Jurkat, Clone E6-1 (cell line): ENCODE data around the gene IER3.

Source experiments
- DNase-seq: peaks from one replicate; pipeline ENCODE4 v3.0.0-alpha.2; 2011; ENCODE audit warnings: low read depth, low spot score
- H3K4me3 ChIP-seq: 2 replicates; pipeline ENCODE4 v1.5.1; 2011; ENCODE audit warnings: mild to moderate bottlenecking, low read length, control low read depth, moderate library complexity

IER3 gene

GRCh38 chr6:30752157-30752927 is 8.0 kb upstream of the IER3 start:
- DNase-seq, result no peak
- H3K4me3 ChIP-seq, result no peak overlapping the region

DNA sequence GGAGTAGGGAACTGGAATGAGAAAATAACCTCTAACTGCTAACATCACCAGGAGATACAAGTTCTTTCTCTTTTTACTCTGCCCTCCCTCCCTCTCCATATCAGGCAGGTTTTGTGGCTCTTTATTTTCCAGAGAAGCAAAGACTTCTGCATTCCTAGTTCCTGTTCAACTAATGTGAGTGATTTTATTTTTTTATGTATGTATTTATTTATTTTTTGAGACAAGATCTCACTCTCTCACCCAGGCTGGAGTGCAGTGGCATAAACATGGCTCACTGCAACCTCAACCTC is 6.0 kb upstream of the IER3 start:
- no peak overlapping the region for H3K4me3 ChIP-seq
- no peak for DNase-seq

GRCh38 chr6:30749554-30750378 is 5.4 kb upstream of the IER3 start:
- no peak for DNase-seq
- H3K4me3 ChIP-seq, result no peak overlapping the region

DNA sequence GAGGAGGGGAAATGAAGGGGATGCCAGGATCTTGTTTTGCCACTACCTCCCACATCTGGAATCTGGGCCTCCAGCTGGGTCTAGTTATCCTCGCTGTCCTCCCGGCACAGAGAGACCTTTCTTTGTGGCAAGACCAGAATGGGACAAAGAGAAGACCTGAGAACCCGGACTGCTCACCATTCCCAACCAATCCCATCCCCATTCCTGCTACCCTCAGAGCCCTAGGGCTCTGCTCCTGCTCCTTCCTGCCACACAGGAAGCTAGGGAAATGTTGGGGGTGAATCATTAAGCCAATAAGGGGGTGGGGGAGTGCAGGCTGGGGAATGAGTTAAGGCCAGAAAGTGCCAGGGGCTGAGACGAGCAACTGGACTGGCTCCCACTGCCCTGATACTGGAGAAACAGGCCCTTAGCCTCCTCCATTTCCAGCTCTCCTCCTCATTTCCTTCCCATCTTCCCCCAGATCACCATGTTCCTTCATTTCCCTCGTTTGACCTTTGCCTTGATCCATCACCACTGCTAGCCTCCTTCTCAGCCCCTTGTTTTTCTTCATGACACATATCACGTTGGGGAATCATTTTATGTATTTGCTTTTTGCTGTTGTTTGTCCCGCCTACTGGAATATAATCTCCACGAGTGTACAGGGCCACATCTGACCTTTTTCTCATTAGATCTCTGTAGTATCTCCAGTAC is 4.6 kb upstream of the IER3 start:
- H3K4me3 ChIP-seq, result no peak overlapping the region
- no peak for DNase-seq

DNA sequence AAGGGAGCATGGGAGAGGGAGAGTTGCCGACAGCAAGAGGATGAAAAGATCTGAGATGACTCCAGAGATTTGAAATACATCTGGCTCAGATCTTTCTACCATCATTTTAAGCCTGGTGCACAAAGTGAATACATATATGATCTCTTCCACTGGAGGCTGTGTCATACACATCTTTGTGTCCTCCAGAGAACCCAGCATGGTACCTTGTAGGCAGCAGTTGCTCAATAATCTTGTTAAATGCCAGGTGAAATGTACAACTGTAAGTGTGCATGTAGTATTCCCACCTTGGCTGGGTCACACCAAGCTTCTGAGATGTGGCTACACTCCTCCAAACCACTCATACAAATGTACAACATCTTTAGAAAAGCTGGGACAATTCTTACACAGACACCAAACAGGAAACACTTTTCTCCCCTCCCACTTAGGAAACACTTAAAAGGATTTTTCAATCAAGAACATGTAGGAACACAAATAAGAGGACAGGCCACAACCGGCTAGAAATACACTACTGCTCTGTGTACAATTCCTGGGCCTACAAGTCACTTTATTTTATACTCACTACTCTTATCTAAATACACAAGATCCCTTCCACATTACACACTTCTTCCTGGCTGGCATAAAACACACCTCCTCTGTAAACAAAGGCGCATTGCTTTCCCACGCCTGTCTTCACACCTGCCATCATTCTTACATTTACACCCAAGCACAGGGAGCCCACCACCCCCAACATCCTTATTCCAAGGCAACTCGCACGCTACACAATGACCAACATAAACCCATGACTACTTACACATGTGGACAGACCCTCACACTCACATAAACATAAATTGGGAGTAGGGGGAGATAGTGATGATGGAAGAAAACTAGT is 3.8 kb upstream of the IER3 start:
- H3K4me3 ChIP-seq, result no peak overlapping the region
- DNase-seq, result no peak

GRCh38 chr6:30747300-30747687 is 2.9 kb upstream of the IER3 start:
- DNase-seq, result no peak
- no peak overlapping the region for H3K4me3 ChIP-seq

DNA sequence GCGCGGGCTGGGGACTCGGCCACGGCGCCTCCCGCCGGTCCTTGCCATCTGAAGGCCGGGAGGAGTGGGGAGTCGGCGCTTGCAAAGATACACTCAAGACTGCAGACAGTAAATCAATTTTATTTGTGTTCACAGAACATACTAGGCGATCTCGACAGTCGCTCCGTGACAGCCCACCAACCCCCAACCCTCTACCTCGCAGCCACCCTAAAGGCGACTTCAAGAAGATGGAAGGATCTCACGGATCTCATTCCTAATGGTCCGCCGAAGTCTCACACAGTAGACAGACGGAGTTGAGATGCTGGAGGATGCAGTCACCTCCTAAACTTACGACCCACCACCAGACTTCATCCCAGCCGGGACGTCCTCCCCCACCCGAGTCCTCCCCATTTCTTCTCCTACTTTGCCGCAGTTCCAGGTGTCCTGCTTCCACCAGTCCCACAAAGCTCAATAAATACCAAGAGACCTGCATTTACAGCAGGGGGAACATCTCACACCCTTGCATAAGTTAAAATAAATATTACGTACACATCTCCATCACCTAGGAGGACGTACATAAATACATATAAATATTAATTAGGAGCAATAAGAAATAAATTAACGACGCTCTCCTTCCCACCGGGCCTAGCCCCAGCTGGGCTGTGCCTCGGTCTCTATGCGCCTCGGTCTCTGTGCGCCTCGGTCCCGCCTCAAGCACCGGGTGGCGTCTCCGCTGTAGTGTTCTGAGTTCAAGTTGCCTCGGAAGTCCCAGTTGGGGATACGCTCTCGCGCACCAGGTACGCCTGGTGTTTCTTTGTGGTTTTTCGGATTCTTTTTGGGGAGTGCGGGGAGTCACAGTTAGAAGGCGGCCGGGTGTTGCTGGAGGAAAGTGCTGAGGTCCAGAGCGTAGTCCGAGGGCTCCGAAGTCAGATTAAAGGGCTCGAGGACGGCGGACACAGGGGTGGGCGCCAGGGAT is 971 bp downstream of the IER3 start:
- H3K4me3 ChIP-seq, result peak overlapping the region; percentile 67
- no peak for DNase-seq

DNA sequence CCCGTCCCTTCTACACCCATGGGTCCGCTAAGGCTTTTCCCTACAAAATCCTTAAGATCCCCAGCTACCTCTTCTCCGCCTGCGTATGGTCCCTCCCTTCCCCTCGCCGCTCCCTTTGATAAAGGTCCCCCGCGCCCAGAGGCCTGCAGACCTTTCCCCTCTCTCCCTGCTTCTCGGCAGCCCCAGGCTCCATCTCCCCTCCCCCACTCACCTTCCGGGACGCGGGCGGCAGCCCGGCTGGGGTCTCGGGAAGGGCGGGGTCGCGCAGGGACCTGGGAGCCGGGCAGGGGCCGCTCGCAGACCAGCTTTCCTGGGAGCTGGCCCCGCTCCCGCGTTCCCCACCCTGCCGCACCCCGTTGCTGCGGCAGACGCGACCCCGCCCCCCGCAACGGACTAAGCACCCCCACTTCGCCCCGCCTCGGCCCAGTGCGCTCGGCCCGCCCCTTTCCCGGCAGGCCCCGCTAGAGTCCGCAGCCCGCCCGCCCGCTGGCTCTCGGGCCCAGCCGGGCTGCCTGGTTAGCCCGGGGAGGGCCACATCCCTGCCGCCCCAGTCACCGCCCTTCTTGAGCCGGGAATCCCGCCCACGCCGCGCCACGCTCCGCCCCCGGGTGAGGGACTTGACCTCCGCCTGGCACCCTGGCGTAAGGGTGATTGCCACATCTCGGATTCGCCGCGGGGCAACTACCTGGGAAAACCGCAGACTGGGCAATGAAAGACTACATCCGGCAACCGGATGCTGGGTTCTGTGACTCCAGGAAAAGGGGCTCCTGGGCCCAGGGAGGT is 1.8 kb downstream of the IER3 start, which contains the start of gene FLOT1:
Gene FLOT1, minus strand, starts transcription at position 372 of the 783 bp plus-strand sequence. CDS start 498 bp downstream, outside the sequence.
- DNase-seq, result no peak
- H3K4me3 ChIP-seq, result peak within 1 kb of the TSS; percentile 67

DNA sequence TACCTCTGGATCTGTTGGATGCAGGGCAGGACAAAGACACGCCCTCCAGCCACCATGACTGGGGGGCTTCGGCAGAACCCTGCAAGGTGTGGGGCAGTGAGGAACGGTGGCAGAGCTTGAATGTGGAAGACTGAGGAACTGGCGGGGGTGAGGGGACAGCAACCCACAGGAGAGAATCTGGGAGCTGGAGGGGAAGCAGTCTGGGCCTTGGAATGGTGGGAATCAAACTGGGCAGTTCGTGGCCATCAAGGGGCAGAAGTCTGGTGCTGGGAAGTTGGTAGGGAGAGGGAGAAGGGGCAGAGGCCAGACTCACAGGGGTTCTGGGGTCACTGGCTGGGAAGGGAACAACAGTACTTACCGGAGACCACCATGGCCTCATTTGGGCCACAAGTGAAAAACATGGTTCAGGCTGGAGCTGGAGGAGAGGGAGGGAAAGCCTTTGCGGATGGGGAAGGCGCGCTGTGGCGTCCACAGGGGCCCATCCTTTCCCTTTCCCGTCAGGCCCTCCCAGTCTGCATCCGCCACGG is 2.5 kb downstream of the IER3 start:
- H3K4me3 ChIP-seq, result peak overlapping the region; percentile 67
- DNase-seq, result no peak

GRCh38 chr6:30741063-30741779 is 3.1 kb downstream of the IER3 start:
- DNase-seq, result no peak
- H3K4me3 ChIP-seq, result peak overlapping the region; percentile 67

DNA sequence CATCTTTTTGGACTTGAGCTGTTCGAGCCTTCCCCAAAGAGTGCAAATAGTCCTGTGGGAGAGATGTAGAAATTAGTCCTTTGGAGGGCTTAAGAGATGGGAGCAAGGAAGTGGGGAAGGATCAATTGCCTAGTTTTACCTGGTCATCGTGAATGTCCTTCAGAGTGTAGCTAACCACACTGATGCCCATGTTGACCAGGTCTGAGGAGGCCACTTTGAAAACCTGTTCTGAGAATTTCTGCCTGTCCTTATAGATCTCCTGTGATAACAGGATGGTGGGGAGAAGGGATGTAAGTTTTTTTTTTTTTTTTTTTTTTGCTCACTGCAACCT is 3.8 kb downstream of the IER3 start:
- no peak for DNase-seq
- no peak overlapping the region for H3K4me3 ChIP-seq

DNA sequence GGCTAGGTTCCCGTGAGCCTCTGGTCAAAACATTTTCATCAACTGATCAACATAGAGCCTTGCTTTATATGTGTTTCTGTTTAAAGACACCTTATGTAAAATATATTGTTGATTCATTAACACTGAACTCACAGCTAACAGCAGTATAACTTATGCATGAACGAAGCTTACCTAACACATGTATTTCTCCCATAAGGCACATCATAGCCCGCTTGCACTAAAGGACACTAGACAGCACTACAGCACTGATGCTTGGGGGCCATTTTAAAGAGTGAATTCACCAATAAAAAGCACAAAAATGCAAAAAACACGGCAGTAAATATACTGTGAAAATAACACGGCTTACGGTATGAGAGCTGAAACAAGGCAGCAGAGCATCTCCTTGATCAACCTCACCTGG is 5.8 kb downstream of the IER3 start:
- H3K4me3 ChIP-seq, result no peak overlapping the region
- DNase-seq, result no peak

- DNase-seq, result no peak
- H3K4me3 ChIP-seq, result no peak overlapping the region
Observed at GRCh38 chr6:30735668-30736314, 8.6 kb downstream of the IER3 start.

- H3K4me3 ChIP-seq, result no peak overlapping the region
Observed at GRCh38 chr6:30732237-30732943, 12.0 kb downstream of the IER3 start.

GRCh38 chr6:30730601-30731435 is 13.5 kb downstream of the IER3 start:
- H3K4me3 ChIP-seq, result peak overlapping the region; percentile 36
- peak; percentile 82 for DNase-seq

More at GRCh38 chr6:30732237-30732943, 12.0 kb downstream of the IER3 start:
- no peak for DNase-seq
